Measurements from ENCODE around the gene ERC1. TPM values are rescaled to one million over a fixed set of nuclear protein-coding genes. Genes with fewer than 3 reads are reported as not detected.

Gene ERC1
- total and polyA plus RNA-seq, 2 of the 4 experiments (the other 2 are of a cell fraction), result 11.6 to 25.6 TPM

- H2BK5ac ChIP-seq (ENCODE audit: low read depth, low read length, poor library complexity, severe bottlenecking), result no peak overlapping the region
- ATAC-seq (ENCODE audit: low read depth) (no peak), DNase-seq (no peak)
- dilution Hi-C loops (cut with HindIII; ENCODE audit: low sequenced_read_pairs, unreplicated experiment), result no loop called here
- H2AK9ac ChIP-seq (replicated peaks; ENCODE audit: low read depth, low read length, poor library complexity), result no peak overlapping the region
- no peak overlapping the region for H2BK120ac ChIP-seq (ENCODE audit: low read depth, low read length)
- intact Hi-C loops (cut with micrococcal nuclease), result loop anchor here (10.0 kb wide), 1 partner anchor 587 kb away; no protein-coding TSS in a partner anchor
- peaks cover 12% of the 10 kb centered on the region for H3K9me1 ChIP-seq (ENCODE audit: insufficient read depth, low read length)
- H3K56ac ChIP-seq (ENCODE audit: extremely low read depth, insufficient read depth, low read length), result no peak overlapping the region
- TF ChIP-seq CHD1 (IDR thresholded peaks at IDR 0.05; ENCODE audit: low read depth, low read length) (no peak), USF2 (IDR thresholded peaks at IDR 0.05; ENCODE audit: low read depth, low read length) (no peak), ELK1 (IDR thresholded peaks at IDR 0.05; ENCODE audit: borderline replicate concordance, low read depth, low read length) (no peak), RAD21 (IDR thresholded peaks at IDR 0.05; ENCODE audit: low read length) (no peak), MXI1 (IDR thresholded peaks at IDR 0.05; ENCODE audit: borderline replicate concordance, low read depth, low read length) (no peak), CEBPB (IDR thresholded peaks at IDR 0.05; ENCODE audit: low read depth, low read length) (no peak), CTCF (conservative IDR thresholded peaks at IDR 0.05; ENCODE audit: low read depth, low read length) (no peak), RCOR1 (IDR thresholded peaks at IDR 0.05; ENCODE audit: insufficient replicate concordance, low read length) (no peak), RFX5 (IDR thresholded peaks at IDR 0.05; ENCODE audit: low read depth, low read length) (no peak), MAZ (IDR thresholded peaks at IDR 0.05; ENCODE audit: borderline replicate concordance, low read depth, low read length) (no peak), SMC3 (IDR thresholded peaks at IDR 0.05; ENCODE audit: low read depth, low read length) (no peak), NFE2L2 (IDR thresholded peaks at IDR 0.05; ENCODE audit: low read depth, low read length) (no peak), BHLHE40 (IDR thresholded peaks at IDR 0.05; ENCODE audit: low read depth, low read length) (no peak), POLR2A (IDR thresholded peaks at IDR 0.05; ENCODE audit: low read depth, low read length) (no peak), MAFK (IDR thresholded peaks at IDR 0.05; ENCODE audit: low read depth, low read length) (no peak), FOS (IDR thresholded peaks at IDR 0.05; ENCODE audit: low read depth, low read length) (no peak)
- H3K23ac ChIP-seq (ENCODE audit: low read depth, low read length), result no peak overlapping the region
- in situ Hi-C loops (cut with MboI; ENCODE audit: low sequenced_read_pairs), result no loop called here
- H2AFZ ChIP-seq (replicated peaks; ENCODE audit: low read length, poor library complexity), result no peak overlapping the region
- H4K20me1 ChIP-seq (ENCODE audit: insufficient read depth, low read length), result peaks cover 53% of the 10 kb centered on the region
- ChIA-PET POLR2A (ENCODE audit: unreplicated experiment) (no interaction called here), CTCF (interaction anchor here (0.5 to 0.6 kb wide), 2 partner anchors 11 to 722 kb away, joined by 3 to 6 read pairs; no protein-coding TSS in a partner anchor)
- WGBS, 2 experiments (ENCODE audit: extremely low coverage in 2 of 2, insufficient read length in 1 of 2), result 88% methylated on average over 1 of the region's 1 CpG; no CpG with 5 or more reads in 1 of the 2 experiments
- H4K8ac ChIP-seq (ENCODE audit: low read depth in 2 of 2, low read length in 2 of 2), result no peak overlapping the region
- H2BK20ac ChIP-seq (ENCODE audit: low read depth, low read length), result no peak overlapping the region
- no peak overlapping the region for H3K14ac ChIP-seq (replicated peaks; ENCODE audit: low read depth, low read length)
- H3K79me1 ChIP-seq (ENCODE audit: low read depth in 1 of 2, low read length in 2 of 2), result peaks cover 32 to 73% of the 10 kb centered on the region in 2 experiments
- H2BK15ac ChIP-seq (ENCODE audit: low read depth, low read length), result no peak overlapping the region
- no peak overlapping the region for H3K27ac ChIP-seq (ENCODE audit: insufficient read depth, low read length)
- peaks cover 4% of the 10 kb centered on the region for H3K36me3 ChIP-seq (ENCODE audit: control insufficient read depth, insufficient read depth, low read length)
- H4K91ac ChIP-seq (ENCODE audit: insufficient read depth, low read depth, low read length), result no peak overlapping the region
- no peak overlapping the region for H2AK5ac ChIP-seq (ENCODE audit: low read depth, low read length)
- BruUV-seq (replicated peaks), result no TSS peak
- H3K4me1 ChIP-seq (ENCODE audit: control insufficient read depth, insufficient read depth, low read length), result peaks cover 3% of the 10 kb centered on the region; the same call in 1 of the 2 replicates
- H3K4ac ChIP-seq (ENCODE audit: low read depth, low read length), result no peak overlapping the region
- no peaks in the 10 kb centered on the region for H3K9me3 ChIP-seq (ENCODE audit: control insufficient read depth, insufficient read depth, low read length)
- no peak overlapping the region for H3K4me3 ChIP-seq (ENCODE audit: insufficient read depth, low read depth, low read length)
- no peak overlapping the region for H4K5ac ChIP-seq (ENCODE audit: low read depth, low read length)
- no peak overlapping the region for H3K9ac ChIP-seq (ENCODE audit: low read depth, low read length)
- no peak overlapping the region for H3K4me2 ChIP-seq (ENCODE audit: low read depth, low read length)
- no peaks in the 10 kb centered on the region for H3K27me3 ChIP-seq (ENCODE audit: control insufficient read depth, insufficient read depth, low read length)
- no peak overlapping the region for H3K18ac ChIP-seq (ENCODE audit: low read depth, low read length)
Observed at GRCh38 chr12:997505-997904, 6.5 kb downstream of the ERC1 start.
